HL-60 (cell line): ENCODE results near the gene NME5.

Source experiments
- GABPA ChIP-seq: IDR thresholded peaks from 2 replicates; pipeline ENCODE4 v1.6.1; 2012; ENCODE audit warnings: low read depth
- POLR2AphosphoS5 ChIP-seq: IDR thresholded peaks from 2 replicates; pipeline ENCODE4 v1.6.1; 2012; ENCODE audit warnings: low read depth
- SPI1 ChIP-seq: IDR thresholded peaks from 2 replicates; pipeline ENCODE4 v1.6.1; 2012; ENCODE audit warnings: low read depth, mild to moderate bottlenecking, borderline replicate concordance
- TF ChIP-seq, protein P1 (sequence below): IDR thresholded peaks from one replicate; pipeline ENCODE4 v1.5.1; 2011; ENCODE audit warnings: low read length, control low read depth, inconsistent platforms; ENCODE audit not compliant: insufficient read depth
- TF ChIP-seq, protein P2 (sequence below): IDR thresholded peaks from 2 replicates; pipeline ENCODE4 v1.6.1; 2012; ENCODE audit warnings: low read depth; ENCODE audit not compliant: insufficient replicate concordance

DNA sequence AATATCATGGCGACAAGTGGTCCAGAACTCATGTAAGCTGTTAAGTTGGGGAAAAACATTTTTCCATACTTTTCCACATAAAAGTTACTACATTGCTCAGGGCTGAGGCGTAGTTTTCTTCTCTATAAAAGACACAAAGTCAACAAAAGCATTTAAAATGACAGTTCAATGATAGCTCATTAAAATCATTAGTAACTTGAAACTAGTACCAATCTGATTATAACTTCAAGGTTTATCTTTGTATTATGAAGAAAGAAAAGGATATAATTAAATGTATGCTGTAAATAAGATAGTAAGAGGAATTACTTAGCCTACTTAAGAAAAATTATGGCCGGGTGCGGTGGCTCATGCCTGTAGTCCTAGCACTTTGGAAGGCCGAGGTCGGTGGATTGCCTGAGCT is 9.9 kb downstream of the NME5 start:
- TF ChIP-seq, protein P1, sequence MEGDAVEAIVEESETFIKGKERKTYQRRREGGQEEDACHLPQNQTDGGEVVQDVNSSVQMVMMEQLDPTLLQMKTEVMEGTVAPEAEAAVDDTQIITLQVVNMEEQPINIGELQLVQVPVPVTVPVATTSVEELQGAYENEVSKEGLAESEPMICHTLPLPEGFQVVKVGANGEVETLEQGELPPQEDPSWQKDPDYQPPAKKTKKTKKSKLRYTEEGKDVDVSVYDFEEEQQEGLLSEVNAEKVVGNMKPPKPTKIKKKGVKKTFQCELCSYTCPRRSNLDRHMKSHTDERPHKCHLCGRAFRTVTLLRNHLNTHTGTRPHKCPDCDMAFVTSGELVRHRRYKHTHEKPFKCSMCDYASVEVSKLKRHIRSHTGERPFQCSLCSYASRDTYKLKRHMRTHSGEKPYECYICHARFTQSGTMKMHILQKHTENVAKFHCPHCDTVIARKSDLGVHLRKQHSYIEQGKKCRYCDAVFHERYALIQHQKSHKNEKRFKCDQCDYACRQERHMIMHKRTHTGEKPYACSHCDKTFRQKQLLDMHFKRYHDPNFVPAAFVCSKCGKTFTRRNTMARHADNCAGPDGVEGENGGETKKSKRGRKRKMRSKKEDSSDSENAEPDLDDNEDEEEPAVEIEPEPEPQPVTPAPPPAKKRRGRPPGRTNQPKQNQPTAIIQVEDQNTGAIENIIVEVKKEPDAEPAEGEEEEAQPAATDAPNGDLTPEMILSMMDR: no peak
- TF ChIP-seq SPI1 (no peak), POLR2AphosphoS5 (no peak), GABPA (no peak)
- TF ChIP-seq, protein P2, sequence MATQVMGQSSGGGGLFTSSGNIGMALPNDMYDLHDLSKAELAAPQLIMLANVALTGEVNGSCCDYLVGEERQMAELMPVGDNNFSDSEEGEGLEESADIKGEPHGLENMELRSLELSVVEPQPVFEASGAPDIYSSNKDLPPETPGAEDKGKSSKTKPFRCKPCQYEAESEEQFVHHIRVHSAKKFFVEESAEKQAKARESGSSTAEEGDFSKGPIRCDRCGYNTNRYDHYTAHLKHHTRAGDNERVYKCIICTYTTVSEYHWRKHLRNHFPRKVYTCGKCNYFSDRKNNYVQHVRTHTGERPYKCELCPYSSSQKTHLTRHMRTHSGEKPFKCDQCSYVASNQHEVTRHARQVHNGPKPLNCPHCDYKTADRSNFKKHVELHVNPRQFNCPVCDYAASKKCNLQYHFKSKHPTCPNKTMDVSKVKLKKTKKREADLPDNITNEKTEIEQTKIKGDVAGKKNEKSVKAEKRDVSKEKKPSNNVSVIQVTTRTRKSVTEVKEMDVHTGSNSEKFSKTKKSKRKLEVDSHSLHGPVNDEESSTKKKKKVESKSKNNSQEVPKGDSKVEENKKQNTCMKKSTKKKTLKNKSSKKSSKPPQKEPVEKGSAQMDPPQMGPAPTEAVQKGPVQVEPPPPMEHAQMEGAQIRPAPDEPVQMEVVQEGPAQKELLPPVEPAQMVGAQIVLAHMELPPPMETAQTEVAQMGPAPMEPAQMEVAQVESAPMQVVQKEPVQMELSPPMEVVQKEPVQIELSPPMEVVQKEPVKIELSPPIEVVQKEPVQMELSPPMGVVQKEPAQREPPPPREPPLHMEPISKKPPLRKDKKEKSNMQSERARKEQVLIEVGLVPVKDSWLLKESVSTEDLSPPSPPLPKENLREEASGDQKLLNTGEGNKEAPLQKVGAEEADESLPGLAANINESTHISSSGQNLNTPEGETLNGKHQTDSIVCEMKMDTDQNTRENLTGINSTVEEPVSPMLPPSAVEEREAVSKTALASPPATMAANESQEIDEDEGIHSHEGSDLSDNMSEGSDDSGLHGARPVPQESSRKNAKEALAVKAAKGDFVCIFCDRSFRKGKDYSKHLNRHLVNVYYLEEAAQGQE: no peak
